H9 (cell line): ENCODE results near the gene TSSK2. TPM values are rescaled to one million over a fixed set of nuclear protein-coding genes. Genes with fewer than 3 reads are reported as not detected.

Experiments used
- DNase-seq: peaks from one replicate; pipeline ENCODE4 v3.0.0-alpha.2; 2017
- H2AFZ ChIP-seq: one replicate; pipeline ENCODE4 v1.6.1; 2013; ENCODE audit warnings: mild to moderate bottlenecking, low read length, control low read depth, moderate library complexity
- H2AK5ac ChIP-seq: 2 replicates; pipeline ENCODE4 v1.6.1; 2013; ENCODE audit warnings: low read length, control low read depth, mixed read lengths; ENCODE audit not compliant: insufficient read length
- H2BK120ac ChIP-seq: one replicate; pipeline ENCODE4 v1.6.1; 2013; ENCODE audit warnings: low read depth, mild to moderate bottlenecking, low read length, control low read depth, inconsistent platforms; ENCODE audit not compliant: poor library complexity, severe bottlenecking
- H2BK12ac ChIP-seq: 2 replicates; pipeline ENCODE4 v1.6.1; 2013; ENCODE audit warnings: low read length, control low read depth, mixed read lengths, low read depth; ENCODE audit not compliant: insufficient read length
- H2BK15ac ChIP-seq: 2 replicates; pipeline ENCODE4 v1.6.1; 2013; ENCODE audit warnings: low read depth, low read length, control low read depth
- H2BK20ac ChIP-seq: one replicate; pipeline ENCODE4 v1.6.1; 2013; ENCODE audit warnings: low read depth, mild to moderate bottlenecking, low read length, control low read depth, inconsistent platforms; ENCODE audit not compliant: poor library complexity, severe bottlenecking
- H2BK5ac ChIP-seq: 2 replicates; pipeline ENCODE4 v1.6.1; 2013; ENCODE audit warnings: low read length, control low read depth, mixed read lengths; ENCODE audit not compliant: insufficient read length
- H3K14ac ChIP-seq: 2 replicates; pipeline ENCODE4 v1.6.1; 2013; ENCODE audit warnings: low read length, control low read depth; ENCODE audit not compliant: insufficient read depth
- H3K18ac ChIP-seq: 2 replicates; pipeline ENCODE4 v1.6.1; 2013; ENCODE audit warnings: low read depth, mild to moderate bottlenecking, mixed read lengths, low read length, control low read depth; ENCODE audit not compliant: insufficient read length
- H3K23ac ChIP-seq: 2 replicates; pipeline ENCODE4 v1.6.1; 2013; ENCODE audit warnings: low read length, control low read depth, mixed read lengths, low read depth; ENCODE audit not compliant: insufficient read length
- H3K23me2 ChIP-seq: 2 replicates; pipeline ENCODE4 v1.6.1; 2013; ENCODE audit warnings: low read depth, mild to moderate bottlenecking, mixed read lengths, low read length, control low read depth; ENCODE audit not compliant: insufficient read length, poor library complexity, severe bottlenecking
- H3K27ac ChIP-seq: 2 replicates; pipeline ENCODE4 v1.5.1; 2013; ENCODE audit warnings: low read length, control low read depth, mixed read lengths, low read depth; ENCODE audit not compliant: insufficient read length
- H3K27me3 ChIP-seq: 2 replicates; pipeline ENCODE4 v1.6.1; 2013; ENCODE audit warnings: low read length, control low read depth, inconsistent platforms; ENCODE audit not compliant: insufficient read depth
- H3K4ac ChIP-seq: 2 replicates; pipeline ENCODE4 v1.6.1; 2013; ENCODE audit warnings: low read depth, mild to moderate bottlenecking, control low read depth, inconsistent platforms, low read length, moderate library complexity
- H3K4me1 ChIP-seq: 2 replicates; pipeline ENCODE4 v1.6.1; 2013; ENCODE audit warnings: low read length, control low read depth, inconsistent platforms; ENCODE audit not compliant: insufficient read depth
- H3K4me2 ChIP-seq: 2 replicates; pipeline ENCODE4 v1.6.1; 2013; ENCODE audit warnings: low read length, control low read depth, mixed read lengths; ENCODE audit not compliant: insufficient read length, insufficient read depth
- H3K56ac ChIP-seq: 2 replicates; pipeline ENCODE4 v1.6.1; 2013; ENCODE audit warnings: low read depth, mild to moderate bottlenecking, mixed read lengths, low read length, control low read depth; ENCODE audit not compliant: insufficient read length
- H3K79me1 ChIP-seq: 2 replicates; pipeline ENCODE4 v1.6.1; 2013; ENCODE audit warnings: low read depth, mild to moderate bottlenecking, moderate library complexity, low read length, control low read depth, inconsistent platforms; ENCODE audit not compliant: insufficient read depth, poor library complexity, severe bottlenecking
- H3K79me2 ChIP-seq: 2 replicates; pipeline ENCODE4 v1.6.1; 2013; ENCODE audit warnings: low read length, control low read depth, inconsistent platforms; ENCODE audit not compliant: insufficient read depth
- H3K9ac ChIP-seq: 2 replicates; pipeline ENCODE4 v1.6.1; 2013; ENCODE audit warnings: low read length, control low read depth, mixed read lengths; ENCODE audit not compliant: insufficient read length; ENCODE audit errors: extremely low read depth
- H3K9me3 ChIP-seq: one replicate; pipeline ENCODE4 v1.6.1; 2013; ENCODE audit warnings: low read depth, low read length, inconsistent platforms; ENCODE audit not compliant: control insufficient read depth
- H3T11ph ChIP-seq: one replicate; pipeline ENCODE4 v1.6.1; 2013; ENCODE audit warnings: mild to moderate bottlenecking, low read length, control low read depth, inconsistent platforms
- H4K20me1 ChIP-seq: one replicate; pipeline ENCODE4 v1.6.1; 2013; ENCODE audit not compliant: control insufficient read depth, insufficient read length, insufficient read depth
- H4K5ac ChIP-seq: 2 replicates; pipeline ENCODE4 v1.6.1; 2013; ENCODE audit warnings: low read depth, mild to moderate bottlenecking, mixed read lengths, low read length, control low read depth; ENCODE audit not compliant: insufficient read length
- H4K8ac ChIP-seq: replicated peaks from 2 replicates; pipeline ENCODE4 v1.6.1; 2013; ENCODE audit warnings: low read length, control low read depth, mixed read lengths, low read depth; ENCODE audit not compliant: insufficient read length
- H4K91ac ChIP-seq: 2 replicates; pipeline ENCODE4 v1.6.1; 2013; ENCODE audit warnings: low read depth, mild to moderate bottlenecking, moderate library complexity, mixed read lengths, low read length, control low read depth; ENCODE audit not compliant: insufficient read length
- H3K27ac Mint-ChIP-seq, 3 experiments: 2 replicates in 2 of 3; 3 replicates in 1 of 3; pipeline ENCODE4 v1.8.0; 2020 to 2021; ENCODE audit warnings: mixed read lengths in 3 of 3, mild to moderate bottlenecking in 1 of 3, moderate library complexity in 1 of 3
- H3K27me3 Mint-ChIP-seq: 2 replicates; pipeline ENCODE4 v1.8.0; 2021; ENCODE audit warnings: low read depth, mild to moderate bottlenecking, moderate library complexity, mixed read lengths
- H3K36me3 Mint-ChIP-seq, 3 experiments: 2 replicates in 2 of 3; 3 replicates in 1 of 3; pipeline ENCODE4 v1.8.0; 2020 to 2021; ENCODE audit warnings: low read depth in 3 of 3, mixed read lengths in 3 of 3; ENCODE audit not compliant: insufficient read depth in 1 of 3
- H3K4me1 Mint-ChIP-seq, 2 experiments: 2 replicates each; pipeline ENCODE4 v1.8.0; 2020; ENCODE audit warnings: mixed read lengths in 2 of 2
- H3K4me3 Mint-ChIP-seq, 2 experiments: 2 replicates in 1 of 2; 3 replicates in 1 of 2; pipeline ENCODE4 v1.8.0; 2020 to 2021; ENCODE audit warnings: mild to moderate bottlenecking in 2 of 2, mixed read lengths in 2 of 2, moderate library complexity in 1 of 2
- H3K9me3 Mint-ChIP-seq, 2 experiments: 2 replicates in 1 of 2; 3 replicates in 1 of 2; pipeline ENCODE4 v1.8.0; 2020; ENCODE audit warnings: mild to moderate bottlenecking in 2 of 2, mixed read lengths in 2 of 2, moderate library complexity in 1 of 2
- WGBS: extraction: QIAGEN DNeasy Blood & Tissue Kit; methylation state at CpG from one replicate; pipeline ENCODE4 v1.1.7; 2013; ENCODE audit warnings: missing lambda C conversion rate, low lambda C conversion rate, mixed read lengths; ENCODE audit not compliant: insufficient read length; ENCODE audit errors: extremely low coverage; 5-methylcytosine and 5-hydroxymethylcytosine counted together
- total RNA-seq: library from RNA; stranded (reverse); gene quantifications from 2 replicates; pipeline ENCODE4 v1.2.1, GENCODE V29; 2021
- TF ChIP-seq, protein P1 (sequence below): fragments of 200-600 bp; sonication (generic); conservative IDR thresholded peaks from 3 replicates; pipeline ENCODE4 v1.8.0; 2021; ENCODE audit warnings: antibody characterized with exemption, mild to moderate bottlenecking

TSSK2 gene
- total RNA-seq, 1 experiment from 2014 or later = not detected

DNA sequence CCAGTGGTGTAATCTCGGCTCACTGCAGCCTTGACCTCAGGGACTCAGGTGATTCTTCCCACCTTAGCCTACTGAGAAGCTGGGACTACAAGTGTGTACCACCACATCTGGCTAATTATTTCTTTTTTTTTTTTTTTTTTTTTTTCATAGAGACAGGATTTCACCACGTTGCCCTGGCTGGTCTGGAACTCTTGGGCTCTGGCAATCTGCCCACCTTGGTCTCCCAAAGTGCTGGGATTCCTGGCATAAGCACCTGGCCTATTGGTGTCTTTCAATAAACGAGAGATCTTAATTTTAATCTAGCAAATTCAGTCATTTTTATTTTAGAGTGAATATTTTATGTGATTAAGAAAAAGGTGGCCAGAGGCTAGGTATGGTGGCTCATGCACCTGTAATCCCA lies 49.0 kb upstream of the TSSK2 start:
- Histone ChIP-seq H4K5ac (no peak overlapping the region), H2BK5ac (no peak overlapping the region), H2BK20ac (no peak overlapping the region), H3K9me3 (no peaks in the 10 kb centered on the region), H4K20me1 (no peaks in the 10 kb centered on the region), H2BK15ac (no peak overlapping the region), H3T11ph (no peak overlapping the region), H3K14ac (no peak overlapping the region), H2BK120ac (no peak overlapping the region), H3K23me2 (no peaks in the 10 kb centered on the region), H3K27me3 (no peaks in the 10 kb centered on the region), H3K4ac (no peak overlapping the region), H3K9ac (no peak overlapping the region), H3K23ac (no peak overlapping the region), H3K18ac (no peak overlapping the region), H2AFZ (no peak overlapping the region), H3K79me1 (no peaks in the 10 kb centered on the region), H3K79me2 (no peaks in the 10 kb centered on the region), H4K91ac (no peak overlapping the region), H3K27ac (no peak overlapping the region), H3K56ac (no peak overlapping the region), H2AK5ac (no peak overlapping the region), H3K4me1 (peaks cover 3% of the 10 kb centered on the region; the same call in 1 of the 2 replicates), H2BK12ac (no peak overlapping the region), H3K4me2 (no peak overlapping the region), H4K8ac (no peak overlapping the region)
- no peak for DNase-seq
- WGBS = no CpG with 5 or more reads among the region's 3 CpGs
- TF ChIP-seq, protein P1, sequence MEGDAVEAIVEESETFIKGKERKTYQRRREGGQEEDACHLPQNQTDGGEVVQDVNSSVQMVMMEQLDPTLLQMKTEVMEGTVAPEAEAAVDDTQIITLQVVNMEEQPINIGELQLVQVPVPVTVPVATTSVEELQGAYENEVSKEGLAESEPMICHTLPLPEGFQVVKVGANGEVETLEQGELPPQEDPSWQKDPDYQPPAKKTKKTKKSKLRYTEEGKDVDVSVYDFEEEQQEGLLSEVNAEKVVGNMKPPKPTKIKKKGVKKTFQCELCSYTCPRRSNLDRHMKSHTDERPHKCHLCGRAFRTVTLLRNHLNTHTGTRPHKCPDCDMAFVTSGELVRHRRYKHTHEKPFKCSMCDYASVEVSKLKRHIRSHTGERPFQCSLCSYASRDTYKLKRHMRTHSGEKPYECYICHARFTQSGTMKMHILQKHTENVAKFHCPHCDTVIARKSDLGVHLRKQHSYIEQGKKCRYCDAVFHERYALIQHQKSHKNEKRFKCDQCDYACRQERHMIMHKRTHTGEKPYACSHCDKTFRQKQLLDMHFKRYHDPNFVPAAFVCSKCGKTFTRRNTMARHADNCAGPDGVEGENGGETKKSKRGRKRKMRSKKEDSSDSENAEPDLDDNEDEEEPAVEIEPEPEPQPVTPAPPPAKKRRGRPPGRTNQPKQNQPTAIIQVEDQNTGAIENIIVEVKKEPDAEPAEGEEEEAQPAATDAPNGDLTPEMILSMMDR = no peak
- Mint-ChIP-seq H3K27ac (no peak overlapping the region; a peak in 1 of 7 replicates), H3K36me3 (peaks cover 21 to 40% (median 27%) of the 10 kb centered on the region in 3 experiments), H3K4me3 (no peak overlapping the region), H3K9me3 (peaks cover 4 to 7% of the 10 kb centered on the region in 2 experiments; a peak in 4 of 5 replicates), H3K4me1 (peaks cover 7 to 14% of the 10 kb centered on the region in 2 experiments), H3K27me3 (no peaks in the 10 kb centered on the region)
